Neural progenitor cell (in vitro differentiated cells): ENCODE data around the gene ZFHX3.

Source experiments
- CTCF ChIP-seq: fragments of 200-600 bp; sonication (generic); IDR thresholded peaks from 2 replicates; pipeline ENCODE4 v1.5.1; 2017; ENCODE audit warnings: antibody characterized with exemption, mild to moderate bottlenecking
- EZH2phosphoT487 ChIP-seq: fragments of 200-600 bp; sonication (generic); IDR thresholded peaks from 2 replicates; pipeline ENCODE4 v1.6.1; 2017; ENCODE audit warnings: antibody characterized with exemption

GRCh38 chr16:72815348-72816318 is 232.3 kb downstream of the ZFHX3 start:
- TF ChIP-seq CTCF (no peak), EZH2phosphoT487 (no peak)
